ENCODE measurements around the gene NOS1AP.

DNA sequence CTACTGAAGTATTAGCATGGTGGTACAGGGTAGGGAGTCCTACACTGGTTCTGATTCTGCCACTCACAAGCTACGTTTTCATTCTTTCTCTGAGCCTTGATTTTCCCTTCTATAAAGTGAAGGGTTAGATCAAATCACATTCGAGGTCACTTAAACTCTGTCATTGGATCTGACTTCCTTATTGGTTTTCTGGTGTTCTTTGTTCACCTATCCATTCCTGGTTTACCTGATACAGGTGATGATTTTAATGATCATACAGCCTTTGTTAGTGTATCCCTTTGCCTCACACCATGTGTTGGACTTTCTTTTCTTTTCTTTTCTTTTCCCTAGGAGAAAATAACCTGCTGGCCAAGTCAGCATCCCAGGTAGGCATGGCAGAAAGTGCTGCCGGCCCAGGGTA lies 74.8 kb downstream of the NOS1AP start:
- TF ChIP-seq, protein P1, sequence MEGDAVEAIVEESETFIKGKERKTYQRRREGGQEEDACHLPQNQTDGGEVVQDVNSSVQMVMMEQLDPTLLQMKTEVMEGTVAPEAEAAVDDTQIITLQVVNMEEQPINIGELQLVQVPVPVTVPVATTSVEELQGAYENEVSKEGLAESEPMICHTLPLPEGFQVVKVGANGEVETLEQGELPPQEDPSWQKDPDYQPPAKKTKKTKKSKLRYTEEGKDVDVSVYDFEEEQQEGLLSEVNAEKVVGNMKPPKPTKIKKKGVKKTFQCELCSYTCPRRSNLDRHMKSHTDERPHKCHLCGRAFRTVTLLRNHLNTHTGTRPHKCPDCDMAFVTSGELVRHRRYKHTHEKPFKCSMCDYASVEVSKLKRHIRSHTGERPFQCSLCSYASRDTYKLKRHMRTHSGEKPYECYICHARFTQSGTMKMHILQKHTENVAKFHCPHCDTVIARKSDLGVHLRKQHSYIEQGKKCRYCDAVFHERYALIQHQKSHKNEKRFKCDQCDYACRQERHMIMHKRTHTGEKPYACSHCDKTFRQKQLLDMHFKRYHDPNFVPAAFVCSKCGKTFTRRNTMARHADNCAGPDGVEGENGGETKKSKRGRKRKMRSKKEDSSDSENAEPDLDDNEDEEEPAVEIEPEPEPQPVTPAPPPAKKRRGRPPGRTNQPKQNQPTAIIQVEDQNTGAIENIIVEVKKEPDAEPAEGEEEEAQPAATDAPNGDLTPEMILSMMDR (IDR thresholded peaks at IDR 0.05; ENCODE audit: low read depth, low read length, poor library complexity, severe bottlenecking) = no peak
- TF ChIP-seq EZH2phosphoT487 (IDR thresholded peaks at IDR 0.05; ENCODE audit: borderline replicate concordance, low read length) = no peak

Measured in DOHH2 (cell line).